PC-9 (cell line): Measurements from ENCODE around the gene RPL23.

Source experiments
- EZH2 ChIP-seq: fragments of 200-600 bp; sonication (generic); IDR thresholded peaks from 2 replicates; pipeline ENCODE4 v1.8.0; 2017; ENCODE audit warnings: antibody characterized with exemption, low read depth
- TF ChIP-seq, protein P1 (sequence below): fragments of 200-600 bp; sonication (generic); conservative IDR thresholded peaks from 2 replicates; pipeline ENCODE4 v1.6.1; 2017; ENCODE audit warnings: mixed run types, antibody characterized with exemption, mild to moderate bottlenecking, moderate library complexity

DNA sequence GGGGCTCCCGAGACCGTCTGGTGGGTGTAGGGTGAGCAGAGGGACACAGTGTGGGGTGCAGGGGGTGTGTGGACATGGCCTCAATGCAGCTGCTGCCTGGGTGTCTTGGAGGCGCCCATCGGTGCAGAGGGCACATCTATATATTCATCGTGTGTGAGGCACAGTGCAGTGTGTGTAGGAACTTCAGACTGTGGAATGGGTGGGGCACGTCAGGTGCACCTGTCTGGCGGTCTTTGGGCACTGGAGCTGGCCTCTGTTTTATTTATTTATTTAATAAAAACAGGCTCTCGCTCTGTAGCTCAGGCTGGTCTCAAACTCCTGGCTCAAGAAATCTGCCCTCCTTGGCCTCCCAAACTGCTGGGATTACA lies 33.1 kb upstream of the RPL23 start:
- TF ChIP-seq, protein P1, sequence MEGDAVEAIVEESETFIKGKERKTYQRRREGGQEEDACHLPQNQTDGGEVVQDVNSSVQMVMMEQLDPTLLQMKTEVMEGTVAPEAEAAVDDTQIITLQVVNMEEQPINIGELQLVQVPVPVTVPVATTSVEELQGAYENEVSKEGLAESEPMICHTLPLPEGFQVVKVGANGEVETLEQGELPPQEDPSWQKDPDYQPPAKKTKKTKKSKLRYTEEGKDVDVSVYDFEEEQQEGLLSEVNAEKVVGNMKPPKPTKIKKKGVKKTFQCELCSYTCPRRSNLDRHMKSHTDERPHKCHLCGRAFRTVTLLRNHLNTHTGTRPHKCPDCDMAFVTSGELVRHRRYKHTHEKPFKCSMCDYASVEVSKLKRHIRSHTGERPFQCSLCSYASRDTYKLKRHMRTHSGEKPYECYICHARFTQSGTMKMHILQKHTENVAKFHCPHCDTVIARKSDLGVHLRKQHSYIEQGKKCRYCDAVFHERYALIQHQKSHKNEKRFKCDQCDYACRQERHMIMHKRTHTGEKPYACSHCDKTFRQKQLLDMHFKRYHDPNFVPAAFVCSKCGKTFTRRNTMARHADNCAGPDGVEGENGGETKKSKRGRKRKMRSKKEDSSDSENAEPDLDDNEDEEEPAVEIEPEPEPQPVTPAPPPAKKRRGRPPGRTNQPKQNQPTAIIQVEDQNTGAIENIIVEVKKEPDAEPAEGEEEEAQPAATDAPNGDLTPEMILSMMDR, result no peak
- no peak for TF ChIP-seq EZH2
